Caco-2 (cell line): ENCODE measurements around the gene METTL24. TPM values are rescaled to one million over a fixed set of nuclear protein-coding genes. Genes with fewer than 3 reads are reported as not detected.

ENCODE experiments used
- BruUV-seq: library from RNA; stranded (reverse); fragments of 400-500 nt; replicated peaks from 2 replicates; lab custom pipeline; 2021; lab: Mats Ljungman, UMichigan
- CTCF ChIA-PET: fragments of 300-600 bp; sonication (Branson Sonifier 250); formaldehyde crosslinking; loops from one replicate; lab custom pipeline; 2022; ENCODE audit warnings: antibody characterized with exemption; lab: Charles Lee
- POLR2A ChIA-PET: fragments of 300-600 bp; sonication (Branson Sonifier 250); formaldehyde crosslinking; loops from one replicate; lab custom pipeline; 2022; ENCODE audit warnings: antibody characterized with exemption; lab: Charles Lee
- DNase-seq, 2 experiments: peaks; one replicate each; pipeline versions ENCODE4 v3.0.0 to v3.0.0-alpha.2; 2020 to 2022
- H3K27me3 ChIP-seq: replicated peaks from 2 replicates; pipeline ENCODE4 v1.6.0; 2011; ENCODE audit warnings: low read length; ENCODE audit not compliant: control insufficient read depth, insufficient read depth
- H3K36me3 ChIP-seq: 2 replicates; pipeline ENCODE4 v1.5.1; 2011; ENCODE audit warnings: low read length; ENCODE audit not compliant: control insufficient read depth, insufficient read depth
- H3K4me1 ChIP-seq: fragments of 250-450 bp; sonication (Bioruptor Pico); 2 replicates; pipeline ENCODE4 v1.5.1; 2020; ENCODE audit warnings: mild to moderate bottlenecking
- H3K4me3 ChIP-seq: 2 replicates; pipeline ENCODE4 v1.5.1; 2011; ENCODE audit warnings: low read depth, mild to moderate bottlenecking, control low read depth, low read length
- H3K9me3 ChIP-seq: fragments of 250-450 bp; sonication (Bioruptor Pico); 2 replicates; pipeline ENCODE4 v1.5.1; 2020; ENCODE audit warnings: mild to moderate bottlenecking, moderate library complexity
- H3K27ac Mint-ChIP-seq: one replicate; pipeline ENCODE4 v1.8.0; 2022; ENCODE audit warnings: mixed read lengths; ENCODE audit not compliant: unreplicated experiment
- H3K27me3 Mint-ChIP-seq: one replicate; pipeline ENCODE4 v1.8.0; 2022; ENCODE audit warnings: mixed read lengths; ENCODE audit not compliant: insufficient read depth, unreplicated experiment
- H3K36me3 Mint-ChIP-seq: one replicate; pipeline ENCODE4 v1.8.0; 2022; ENCODE audit warnings: mild to moderate bottlenecking, mixed read lengths; ENCODE audit not compliant: insufficient read depth, unreplicated experiment
- H3K4me1 Mint-ChIP-seq: one replicate; pipeline ENCODE4 v1.8.0; 2022; ENCODE audit warnings: low read depth, mixed read lengths; ENCODE audit not compliant: unreplicated experiment
- H3K4me3 Mint-ChIP-seq: one replicate; pipeline ENCODE4 v1.8.0; 2022; ENCODE audit warnings: mild to moderate bottlenecking, moderate library complexity, mixed read lengths; ENCODE audit not compliant: unreplicated experiment
- H3K9me3 Mint-ChIP-seq: one replicate; pipeline ENCODE4 v1.8.0; 2022; ENCODE audit warnings: mixed read lengths; ENCODE audit not compliant: unreplicated experiment
- intact Hi-C: fragments of 100-400 bp; cut with micrococcal nuclease; formaldehyde crosslinking; loops from one replicate; pipeline ENCODE4 v1.10.0; 2022; ENCODE audit not compliant: unreplicated experiment
- total RNA-seq: library from RNA; stranded (reverse); gene quantifications from 2 replicates; pipeline ENCODE4 v1.2.3, GENCODE V29; 2022
- TF ChIP-seq, protein P1 (sequence below), 2 experiments: fragments of 200-600 bp in 1 of 2; IDR thresholded peaks; 1 replicate in 1 of 2; 2 replicates in 1 of 2; pipeline versions ENCODE4 v1.5.1 to v1.8.0; 2011 to 2022; ENCODE audit warnings: antibody characterized with exemption in 1 of 2, control low read depth in 1 of 2, inconsistent platforms in 1 of 2, low read depth in 1 of 2, low read length in 1 of 2, mild to moderate bottlenecking in 1 of 2, moderate library complexity in 1 of 2; ENCODE audit not compliant: insufficient read depth in 1 of 2, severe bottlenecking in 1 of 2, unreplicated experiment in 1 of 2

Gene METTL24
- total RNA-seq, 1 experiment from 2014 or later, result not detected

DNA sequence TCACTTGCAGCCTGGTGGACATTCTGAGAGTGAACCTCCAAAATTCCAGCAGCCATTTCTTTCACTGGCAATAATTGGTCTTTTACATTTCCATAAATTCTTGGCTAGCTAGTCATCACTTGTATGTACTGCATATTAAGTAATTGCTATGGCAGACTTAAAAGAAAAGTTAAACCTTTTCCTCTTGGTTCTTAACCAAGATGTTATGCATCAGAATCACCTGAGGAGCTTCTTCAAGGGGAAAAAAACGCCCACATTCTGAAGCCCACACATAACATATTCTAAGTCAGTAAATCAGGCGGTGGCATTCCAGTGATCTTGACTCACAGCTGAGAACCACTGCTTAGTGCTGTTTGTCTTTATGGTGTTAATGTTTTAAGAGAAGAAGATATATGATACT, 140.9 kb downstream of the METTL24 start:
- intact Hi-C loops, result no loop called here
- H3K4me3 Mint-ChIP-seq, result no peak overlapping the region
- ChIA-PET CTCF (no interaction called here), POLR2A (no interaction called here)
- H3K4me3 ChIP-seq, result no peak overlapping the region
- no peaks in the 10 kb centered on the region for H3K27me3 ChIP-seq
- DNase-seq, result no peak
- H3K9me3 ChIP-seq, result no peaks in the 10 kb centered on the region
- BruUV-seq, result no TSS peak
- H3K4me1 ChIP-seq, result no peaks in the 10 kb centered on the region
- H3K4me1 Mint-ChIP-seq, result no peaks in the 10 kb centered on the region
- no peaks in the 10 kb centered on the region for H3K27me3 Mint-ChIP-seq
- TF ChIP-seq, protein P1, sequence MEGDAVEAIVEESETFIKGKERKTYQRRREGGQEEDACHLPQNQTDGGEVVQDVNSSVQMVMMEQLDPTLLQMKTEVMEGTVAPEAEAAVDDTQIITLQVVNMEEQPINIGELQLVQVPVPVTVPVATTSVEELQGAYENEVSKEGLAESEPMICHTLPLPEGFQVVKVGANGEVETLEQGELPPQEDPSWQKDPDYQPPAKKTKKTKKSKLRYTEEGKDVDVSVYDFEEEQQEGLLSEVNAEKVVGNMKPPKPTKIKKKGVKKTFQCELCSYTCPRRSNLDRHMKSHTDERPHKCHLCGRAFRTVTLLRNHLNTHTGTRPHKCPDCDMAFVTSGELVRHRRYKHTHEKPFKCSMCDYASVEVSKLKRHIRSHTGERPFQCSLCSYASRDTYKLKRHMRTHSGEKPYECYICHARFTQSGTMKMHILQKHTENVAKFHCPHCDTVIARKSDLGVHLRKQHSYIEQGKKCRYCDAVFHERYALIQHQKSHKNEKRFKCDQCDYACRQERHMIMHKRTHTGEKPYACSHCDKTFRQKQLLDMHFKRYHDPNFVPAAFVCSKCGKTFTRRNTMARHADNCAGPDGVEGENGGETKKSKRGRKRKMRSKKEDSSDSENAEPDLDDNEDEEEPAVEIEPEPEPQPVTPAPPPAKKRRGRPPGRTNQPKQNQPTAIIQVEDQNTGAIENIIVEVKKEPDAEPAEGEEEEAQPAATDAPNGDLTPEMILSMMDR (IDR thresholded peaks at IDR 0.05; ENCODE audit: insufficient read depth in 1 of 2, low read depth in 1 of 2, low read length in 1 of 2, severe bottlenecking in 1 of 2, unreplicated experiment in 1 of 2), result no peak
- no peak overlapping the region for H3K27ac Mint-ChIP-seq
- peaks cover 26% of the 10 kb centered on the region for H3K36me3 Mint-ChIP-seq
- H3K36me3 ChIP-seq, result no peaks in the 10 kb centered on the region; the same call in 1 of the 2 replicates
- H3K9me3 Mint-ChIP-seq, result no peaks in the 10 kb centered on the region

DNA sequence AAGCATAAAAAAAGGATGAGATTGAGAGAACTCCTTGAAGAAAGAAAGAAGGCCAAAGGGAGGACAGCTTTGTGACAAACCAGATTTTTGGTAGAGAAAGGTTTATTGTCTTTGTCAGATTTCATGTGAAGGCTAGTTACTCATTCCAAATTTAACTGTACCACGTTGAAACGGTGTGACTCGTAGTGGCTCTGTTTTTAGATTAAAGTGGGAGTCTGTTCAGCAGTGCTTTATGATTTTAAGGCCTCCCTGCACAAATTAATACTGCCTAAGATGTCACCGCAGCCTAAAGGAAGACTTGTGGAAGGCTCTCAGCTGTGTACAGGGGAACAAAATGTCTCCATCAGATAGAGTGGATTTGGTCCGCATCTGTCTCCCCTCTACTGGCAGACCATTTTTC, 142.0 kb downstream of the METTL24 start:
- intact Hi-C loops, result no loop called here
- no peak overlapping the region for H3K4me3 Mint-ChIP-seq
- POLR2A ChIA-PET, result no interaction called here

DNA sequence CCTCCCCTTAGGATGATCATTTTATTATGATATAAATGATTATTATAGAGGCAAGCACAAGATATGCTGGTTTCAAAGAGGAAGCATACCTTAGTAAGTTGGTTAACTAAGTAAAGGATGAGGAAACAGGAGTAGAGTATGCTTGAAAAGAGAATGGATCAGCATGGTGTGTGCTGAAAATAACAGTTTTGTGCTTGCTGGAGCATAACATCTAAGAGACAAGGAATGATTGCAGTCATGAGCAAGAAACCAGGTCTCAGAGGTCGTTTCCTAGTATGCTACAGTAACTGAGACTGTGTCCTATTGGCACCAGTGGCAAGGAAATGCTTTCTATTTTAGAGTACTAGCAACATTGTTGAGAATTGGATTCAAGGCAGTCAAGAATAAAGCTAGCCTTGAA, 143.8 kb downstream of the METTL24 start:
- no peak overlapping the region for H3K4me3 Mint-ChIP-seq
- H3K36me3 Mint-ChIP-seq, result peaks cover 13% of the 10 kb centered on the region
- no peaks in the 10 kb centered on the region; the same call in 1 of the 2 replicates for H3K36me3 ChIP-seq

More for the DNA sequence above, 142.0 kb downstream of the METTL24 start:
- Mint-ChIP-seq H3K4me1 (no peaks in the 10 kb centered on the region), H3K27me3 (no peaks in the 10 kb centered on the region), H3K9me3 (no peaks in the 10 kb centered on the region), H3K36me3 (peaks cover 26% of the 10 kb centered on the region), H3K27ac (no peak overlapping the region)
- Histone ChIP-seq H3K4me3 (no peak overlapping the region), H3K27me3 (no peaks in the 10 kb centered on the region), H3K36me3 (no peaks in the 10 kb centered on the region; the same call in 1 of the 2 replicates), H3K9me3 (no peaks in the 10 kb centered on the region), H3K4me1 (no peaks in the 10 kb centered on the region)
- TF ChIP-seq, protein P1 (IDR thresholded peaks at IDR 0.05; ENCODE audit: insufficient read depth in 1 of 2, low read depth in 1 of 2, low read length in 1 of 2, severe bottlenecking in 1 of 2, unreplicated experiment in 1 of 2), result no peak
- BruUV-seq, result no TSS peak
- DNase-seq, result no peak
- CTCF ChIA-PET, result no interaction called here

More for the DNA sequence above, 143.8 kb downstream of the METTL24 start:
- no peak overlapping the region for H3K27ac Mint-ChIP-seq
- POLR2A ChIA-PET, result no interaction called here
- CTCF ChIA-PET, result no interaction called here
- intact Hi-C loops, result no loop called here
- Histone ChIP-seq H3K4me3 (no peak overlapping the region), H3K4me1 (no peaks in the 10 kb centered on the region), H3K27me3 (no peaks in the 10 kb centered on the region), H3K9me3 (no peaks in the 10 kb centered on the region)
- no TSS peak for BruUV-seq
- H3K4me1 Mint-ChIP-seq, result no peaks in the 10 kb centered on the region
- H3K27me3 Mint-ChIP-seq, result no peaks in the 10 kb centered on the region
- DNase-seq, result no peak
- H3K9me3 Mint-ChIP-seq, result no peaks in the 10 kb centered on the region
- TF ChIP-seq, protein P1 (IDR thresholded peaks at IDR 0.05; ENCODE audit: insufficient read depth in 1 of 2, low read depth in 1 of 2, low read length in 1 of 2, severe bottlenecking in 1 of 2, unreplicated experiment in 1 of 2), result no peak
